ACC112 (cell line): ENCODE data around the gene CXCR5.

ENCODE experiments used
- H2AFZ ChIP-seq: fragments of 200-600 bp; sonication (generic); one replicate; pipeline ENCODE4 v1.6.0; 2017; ENCODE audit warnings: antibody characterized with exemption, low read length; ENCODE audit not compliant: unreplicated experiment
- H3K27ac ChIP-seq: fragments of 200-600 bp; sonication (generic); 2 replicates; pipeline ENCODE4 v1.5.1; 2014; ENCODE audit warnings: low read depth, mild to moderate bottlenecking, antibody characterized with exemption, low read length, moderate library complexity
- H3K27me3 ChIP-seq: fragments of 200-600 bp; sonication (generic); 2 replicates; pipeline ENCODE4 v1.6.1; 2014; ENCODE audit warnings: mild to moderate bottlenecking, antibody characterized with exemption, low read length, moderate library complexity, mixed read lengths; ENCODE audit not compliant: insufficient read depth
- H3K36me3 ChIP-seq: fragments of 200-600 bp; sonication (generic); 2 replicates; pipeline ENCODE4 v1.6.1; 2016; ENCODE audit warnings: mild to moderate bottlenecking, antibody characterized with exemption, low read length, moderate library complexity, mixed read lengths; ENCODE audit not compliant: insufficient read depth
- H3K4me1 ChIP-seq: fragments of 200-600 bp; sonication (generic); one replicate; pipeline ENCODE4 v1.6.1; 2016; ENCODE audit warnings: low read length, mixed read lengths; ENCODE audit not compliant: insufficient read depth, unreplicated experiment, control insufficient read depth
- H3K4me3 ChIP-seq: fragments of 200-600 bp; sonication (generic); 2 replicates; pipeline ENCODE4 v1.5.1; 2014; ENCODE audit warnings: mild to moderate bottlenecking, low read depth, low read length
- H3K79me2 ChIP-seq: fragments of 200-600 bp; sonication (generic); one replicate; pipeline ENCODE4 v1.6.0; 2016; ENCODE audit warnings: low read length; ENCODE audit not compliant: control insufficient read depth, unreplicated experiment, insufficient read depth

Gene CXCR5

DNA sequence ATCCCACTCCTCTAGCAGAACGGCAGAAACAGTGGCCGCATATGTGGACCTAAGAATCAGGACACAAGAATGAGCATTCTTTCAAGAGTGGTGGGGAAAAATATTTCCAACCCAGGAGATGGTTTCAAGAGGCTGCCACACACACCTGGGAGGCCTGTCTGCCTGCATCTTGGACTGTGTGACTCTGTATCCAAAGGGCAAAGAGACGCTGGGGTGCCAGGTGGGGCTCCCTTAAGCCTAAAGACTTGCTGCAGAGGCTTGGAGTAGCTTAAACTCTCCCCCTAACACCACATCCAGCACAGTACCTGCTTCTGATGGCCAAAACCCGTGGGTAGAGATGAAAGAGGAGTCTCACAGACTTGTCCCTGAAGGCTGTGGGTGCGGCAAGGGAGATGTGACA is 3.5 kb downstream of the CXCR5 start:
- Histone ChIP-seq H3K79me2 (no peaks in the 10 kb centered on the region), H3K36me3 (no peaks in the 10 kb centered on the region), H3K4me1 (peaks cover 28% of the 10 kb centered on the region), H3K27me3 (no peaks in the 10 kb centered on the region), H3K4me3 (no peak overlapping the region), H2AFZ (no peak overlapping the region), H3K27ac (no peak overlapping the region)

DNA sequence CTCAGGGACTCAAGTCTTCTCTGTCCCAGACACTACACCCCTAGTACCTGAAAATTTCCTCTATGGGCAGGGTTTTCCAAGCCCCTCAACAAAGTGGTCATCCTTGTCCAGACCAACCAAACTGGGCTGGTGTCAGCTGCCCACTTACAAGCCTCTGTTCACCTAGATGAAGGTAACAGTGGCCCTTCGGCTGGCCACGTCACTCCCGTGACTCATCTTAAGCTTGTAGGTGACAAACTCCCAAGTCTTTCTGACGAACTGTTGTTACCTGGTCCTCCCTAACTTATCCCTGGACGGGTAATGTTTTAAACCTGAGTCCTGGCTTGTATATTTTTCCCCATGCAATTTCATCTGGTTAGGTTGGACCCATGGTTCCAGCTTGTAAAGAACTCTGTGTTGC is 4.7 kb downstream of the CXCR5 start:
- Histone ChIP-seq H3K27me3 (no peaks in the 10 kb centered on the region), H3K27ac (no peak overlapping the region), H2AFZ (peak overlapping the region; percentile 76), H3K4me1 (peaks cover 28% of the 10 kb centered on the region), H3K36me3 (no peaks in the 10 kb centered on the region), H3K4me3 (no peak overlapping the region), H3K79me2 (no peaks in the 10 kb centered on the region)

DNA sequence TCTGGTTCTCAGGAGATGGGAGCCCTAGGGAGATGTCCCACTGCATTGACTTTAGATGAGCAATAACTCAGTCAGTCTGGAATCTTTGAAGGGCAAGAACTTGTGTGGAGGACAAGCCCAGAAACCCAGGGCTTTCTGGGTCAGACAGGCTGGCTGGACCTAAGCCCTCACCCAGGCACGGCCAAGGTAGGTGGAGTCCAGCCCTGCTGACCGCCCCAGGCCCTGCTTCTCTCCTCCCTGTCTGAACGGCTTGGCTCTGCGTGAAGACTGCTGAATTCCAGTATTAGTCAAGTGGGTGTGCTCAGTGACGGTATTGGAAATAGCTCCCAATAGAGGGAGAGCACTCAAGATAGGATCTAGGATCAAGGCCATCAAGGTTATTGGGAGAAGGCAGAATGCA is 6.1 kb downstream of the CXCR5 start:
- Histone ChIP-seq H3K4me3 (no peak overlapping the region), H3K27ac (no peak overlapping the region), H3K4me1 (peaks cover 28% of the 10 kb centered on the region), H2AFZ (no peak overlapping the region), H3K36me3 (no peaks in the 10 kb centered on the region), H3K79me2 (no peaks in the 10 kb centered on the region), H3K27me3 (no peaks in the 10 kb centered on the region)

- no peaks in the 10 kb centered on the region for H3K36me3 ChIP-seq
- H3K4me3 ChIP-seq = no peak overlapping the region
- H3K27me3 ChIP-seq = no peaks in the 10 kb centered on the region
- H3K79me2 ChIP-seq = no peaks in the 10 kb centered on the region
- no peak overlapping the region for H2AFZ ChIP-seq
- H3K4me1 ChIP-seq = peaks cover 23% of the 10 kb centered on the region
- no peak overlapping the region for H3K27ac ChIP-seq
These were observed 8.8 kb downstream of the CXCR5 start for GRCh38 chr11:118892514-118892913.

- peaks cover 19% of the 10 kb centered on the region for H3K4me1 ChIP-seq
- H3K79me2 ChIP-seq = no peaks in the 10 kb centered on the region
- no peak overlapping the region for H3K4me3 ChIP-seq
- H2AFZ ChIP-seq = no peak overlapping the region
- H3K36me3 ChIP-seq = no peaks in the 10 kb centered on the region
- no peaks in the 10 kb centered on the region for H3K27me3 ChIP-seq
- no peak overlapping the region for H3K27ac ChIP-seq
These were observed 9.3 kb downstream of the CXCR5 start for GRCh38 chr11:118892964-118893363.

DNA sequence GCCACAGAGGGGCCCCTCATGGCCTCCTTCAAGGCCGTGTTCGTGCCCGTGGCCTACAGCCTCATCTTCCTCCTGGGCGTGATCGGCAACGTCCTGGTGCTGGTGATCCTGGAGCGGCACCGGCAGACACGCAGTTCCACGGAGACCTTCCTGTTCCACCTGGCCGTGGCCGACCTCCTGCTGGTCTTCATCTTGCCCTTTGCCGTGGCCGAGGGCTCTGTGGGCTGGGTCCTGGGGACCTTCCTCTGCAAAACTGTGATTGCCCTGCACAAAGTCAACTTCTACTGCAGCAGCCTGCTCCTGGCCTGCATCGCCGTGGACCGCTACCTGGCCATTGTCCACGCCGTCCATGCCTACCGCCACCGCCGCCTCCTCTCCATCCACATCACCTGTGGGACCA is 10.0 kb downstream of the CXCR5 start:
- Histone ChIP-seq H3K27ac (no peak overlapping the region), H2AFZ (no peak overlapping the region), H3K4me1 (peaks cover 12% of the 10 kb centered on the region), H3K36me3 (no peaks in the 10 kb centered on the region), H3K27me3 (no peaks in the 10 kb centered on the region), H3K4me3 (no peak overlapping the region), H3K79me2 (no peaks in the 10 kb centered on the region)

DNA sequence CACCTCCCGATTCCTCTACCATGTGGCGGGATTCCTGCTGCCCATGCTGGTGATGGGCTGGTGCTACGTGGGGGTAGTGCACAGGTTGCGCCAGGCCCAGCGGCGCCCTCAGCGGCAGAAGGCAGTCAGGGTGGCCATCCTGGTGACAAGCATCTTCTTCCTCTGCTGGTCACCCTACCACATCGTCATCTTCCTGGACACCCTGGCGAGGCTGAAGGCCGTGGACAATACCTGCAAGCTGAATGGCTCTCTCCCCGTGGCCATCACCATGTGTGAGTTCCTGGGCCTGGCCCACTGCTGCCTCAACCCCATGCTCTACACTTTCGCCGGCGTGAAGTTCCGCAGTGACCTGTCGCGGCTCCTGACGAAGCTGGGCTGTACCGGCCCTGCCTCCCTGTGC is 10.5 kb downstream of the CXCR5 start:
- no peak overlapping the region for H2AFZ ChIP-seq
- H3K27ac ChIP-seq = no peak overlapping the region
- H3K36me3 ChIP-seq = no peaks in the 10 kb centered on the region
- no peaks in the 10 kb centered on the region for H3K27me3 ChIP-seq
- H3K4me3 ChIP-seq = no peak overlapping the region
- H3K4me1 ChIP-seq = peaks cover 11% of the 10 kb centered on the region
- H3K79me2 ChIP-seq = no peaks in the 10 kb centered on the region

DNA sequence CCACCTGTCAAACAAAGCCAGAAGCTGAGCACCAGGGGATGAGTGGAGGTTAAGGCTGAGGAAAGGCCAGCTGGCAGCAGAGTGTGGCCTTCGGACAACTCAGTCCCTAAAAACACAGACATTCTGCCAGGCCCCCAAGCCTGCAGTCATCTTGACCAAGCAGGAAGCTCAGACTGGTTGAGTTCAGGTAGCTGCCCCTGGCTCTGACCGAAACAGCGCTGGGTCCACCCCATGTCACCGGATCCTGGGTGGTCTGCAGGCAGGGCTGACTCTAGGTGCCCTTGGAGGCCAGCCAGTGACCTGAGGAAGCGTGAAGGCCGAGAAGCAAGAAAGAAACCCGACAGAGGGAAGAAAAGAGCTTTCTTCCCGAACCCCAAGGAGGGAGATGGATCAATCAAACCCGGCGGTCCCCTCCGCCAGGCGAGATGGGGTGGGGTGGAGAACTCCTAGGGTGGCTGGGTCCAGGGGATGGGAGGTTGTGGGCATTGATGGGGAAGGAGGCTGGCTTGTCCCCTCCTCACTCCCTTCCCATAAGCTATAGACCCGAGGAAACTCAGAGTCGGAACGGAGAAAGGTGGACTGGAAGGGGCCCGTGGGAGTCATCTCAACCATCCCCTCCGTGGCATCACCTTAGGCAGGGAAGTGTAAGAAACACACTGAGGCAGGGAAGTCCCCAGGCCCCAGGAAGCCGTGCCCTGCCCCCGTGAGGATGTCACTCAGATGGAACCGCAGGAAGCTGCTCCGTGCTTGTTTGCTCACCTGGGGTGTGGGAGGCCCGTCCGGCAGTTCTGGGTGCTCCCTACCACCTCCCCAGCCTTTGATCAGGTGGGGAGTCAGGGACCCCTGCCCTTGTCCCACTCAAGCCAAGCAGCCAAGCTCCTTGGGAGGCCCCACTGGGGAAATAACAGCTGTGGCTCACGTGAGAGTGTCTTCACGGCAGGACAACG is 11.7 kb downstream of the CXCR5 start:
- H3K4me3 ChIP-seq = no peak overlapping the region
- no peak overlapping the region for H2AFZ ChIP-seq
- H3K27ac ChIP-seq = no peak overlapping the region
- H3K36me3 ChIP-seq = no peaks in the 10 kb centered on the region
- no peaks in the 10 kb centered on the region for H3K79me2 ChIP-seq
- H3K4me1 ChIP-seq = peaks cover under 1% of the 10 kb centered on the region
- H3K27me3 ChIP-seq = no peaks in the 10 kb centered on the region

GRCh38 chr11:118896472-118896913 is 12.8 kb downstream of the CXCR5 start:
- no peak overlapping the region for H2AFZ ChIP-seq
- no peaks in the 10 kb centered on the region for H3K4me1 ChIP-seq
- H3K27ac ChIP-seq = no peak overlapping the region
- H3K4me3 ChIP-seq = no peak overlapping the region
- no peaks in the 10 kb centered on the region for H3K27me3 ChIP-seq
- H3K79me2 ChIP-seq = no peaks in the 10 kb centered on the region
- H3K36me3 ChIP-seq = no peaks in the 10 kb centered on the region

DNA sequence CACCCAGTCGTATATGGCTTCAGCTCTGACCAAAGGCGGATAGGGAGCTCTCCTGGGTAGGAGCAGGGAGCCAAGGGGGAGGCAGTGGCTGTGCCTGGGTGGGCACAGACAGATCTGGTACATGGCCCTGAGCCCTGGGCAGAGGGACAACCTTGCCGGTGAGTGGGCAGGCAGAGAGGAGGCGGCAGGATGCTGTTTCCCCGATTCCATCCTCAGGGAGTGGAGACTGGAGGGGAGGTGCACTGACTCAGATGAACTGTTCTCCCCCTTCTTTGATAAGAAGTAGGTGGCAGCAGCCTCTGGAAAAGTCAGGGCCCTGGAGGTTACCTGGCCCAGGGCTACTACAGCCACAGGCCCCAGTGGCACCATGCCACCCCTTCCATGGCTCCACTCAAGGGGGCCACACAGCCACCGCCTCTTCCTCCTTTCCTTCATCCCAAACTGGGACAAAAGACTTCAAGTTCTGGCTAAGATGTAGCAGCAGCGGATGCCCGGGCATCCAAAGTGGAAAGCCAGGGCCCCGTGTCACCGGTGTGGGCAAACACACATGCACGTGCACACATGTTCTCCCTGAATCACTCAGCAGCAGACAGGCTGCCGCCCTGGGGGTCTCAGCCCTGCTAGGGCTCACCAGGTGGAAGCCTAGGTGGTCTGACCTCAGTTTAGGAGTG is 13.4 kb downstream of the CXCR5 start:
- H3K27ac ChIP-seq = no peak overlapping the region
- no peak overlapping the region for H3K4me3 ChIP-seq
- H3K4me1 ChIP-seq = no peaks in the 10 kb centered on the region
- H3K79me2 ChIP-seq = no peaks in the 10 kb centered on the region
- no peak overlapping the region for H2AFZ ChIP-seq
- H3K27me3 ChIP-seq = no peaks in the 10 kb centered on the region
- no peaks in the 10 kb centered on the region for H3K36me3 ChIP-seq
